ENCODE results near the gene STARD3NL.

The STARD3NL gene

DNA sequence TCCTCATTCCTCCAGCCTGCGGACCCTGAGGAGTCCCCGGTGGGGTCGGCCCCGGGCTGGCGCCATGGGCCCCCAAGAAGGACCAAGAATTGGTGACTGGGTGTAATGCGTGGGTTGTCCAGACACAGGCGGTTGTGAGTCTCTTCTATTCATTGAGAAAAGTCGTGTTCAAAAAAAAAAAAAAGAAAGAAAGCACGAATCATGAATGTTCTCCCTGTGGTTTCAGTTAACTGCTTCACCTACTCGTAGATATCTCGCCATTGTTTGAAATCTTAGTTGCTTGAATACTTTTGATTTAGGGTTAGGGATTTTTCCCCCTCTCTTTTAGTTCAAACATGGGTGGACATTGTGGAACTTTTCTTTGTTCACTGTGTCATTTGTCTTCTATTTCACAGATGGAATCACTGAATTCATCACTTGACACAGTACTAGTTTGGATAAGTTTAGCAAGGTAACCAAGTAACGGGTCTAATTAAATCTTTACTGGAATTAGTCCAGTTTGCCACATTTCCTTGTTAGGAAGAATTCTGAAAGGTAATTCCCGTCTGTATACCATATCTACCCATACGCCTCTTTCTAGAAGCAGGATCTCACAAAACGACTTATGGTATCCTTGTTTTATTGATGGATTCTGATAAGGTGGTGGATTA, 775 bp downstream of the STARD3NL start:
- H3K36me3 ChIP-seq (ENCODE audit: insufficient read depth, low read length), result no peaks in the 10 kb centered on the region
- H3K9me2 ChIP-seq (replicated peaks; ENCODE audit: low read depth, low read length), result no peaks in the 10 kb centered on the region
- no peaks in the 10 kb centered on the region for H3K9me3 ChIP-seq (ENCODE audit: insufficient read depth, low read depth, low read length)
- no peaks in the 10 kb centered on the region; the same call in 1 of the 2 replicates for H3F3A ChIP-seq (ENCODE audit: low read depth)
- peak overlapping the region; percentile 77 for H3K9ac ChIP-seq (ENCODE audit: low read depth, low read length, poor library complexity, severe bottlenecking)
- H3K27me3 ChIP-seq (ENCODE audit: insufficient read depth, low read length, poor library complexity, severe bottlenecking), result no peaks in the 10 kb centered on the region
- H2AFZ ChIP-seq (ENCODE audit: low read length), result peak overlapping the region; percentile 95
- peak overlapping the region; percentile 91 for H3K4me3 ChIP-seq (ENCODE audit: low read length, poor library complexity, severe bottlenecking)
- H3K79me2 ChIP-seq (ENCODE audit: insufficient read depth, low read length), result peaks cover 52% of the 10 kb centered on the region
- peaks cover 47% of the 10 kb centered on the region for H3K4me1 ChIP-seq (ENCODE audit: insufficient read depth, low read length, poor library complexity, severe bottlenecking)
- TF ChIP-seq, protein P1, sequence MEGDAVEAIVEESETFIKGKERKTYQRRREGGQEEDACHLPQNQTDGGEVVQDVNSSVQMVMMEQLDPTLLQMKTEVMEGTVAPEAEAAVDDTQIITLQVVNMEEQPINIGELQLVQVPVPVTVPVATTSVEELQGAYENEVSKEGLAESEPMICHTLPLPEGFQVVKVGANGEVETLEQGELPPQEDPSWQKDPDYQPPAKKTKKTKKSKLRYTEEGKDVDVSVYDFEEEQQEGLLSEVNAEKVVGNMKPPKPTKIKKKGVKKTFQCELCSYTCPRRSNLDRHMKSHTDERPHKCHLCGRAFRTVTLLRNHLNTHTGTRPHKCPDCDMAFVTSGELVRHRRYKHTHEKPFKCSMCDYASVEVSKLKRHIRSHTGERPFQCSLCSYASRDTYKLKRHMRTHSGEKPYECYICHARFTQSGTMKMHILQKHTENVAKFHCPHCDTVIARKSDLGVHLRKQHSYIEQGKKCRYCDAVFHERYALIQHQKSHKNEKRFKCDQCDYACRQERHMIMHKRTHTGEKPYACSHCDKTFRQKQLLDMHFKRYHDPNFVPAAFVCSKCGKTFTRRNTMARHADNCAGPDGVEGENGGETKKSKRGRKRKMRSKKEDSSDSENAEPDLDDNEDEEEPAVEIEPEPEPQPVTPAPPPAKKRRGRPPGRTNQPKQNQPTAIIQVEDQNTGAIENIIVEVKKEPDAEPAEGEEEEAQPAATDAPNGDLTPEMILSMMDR (conservative IDR thresholded peaks at IDR 0.05; ENCODE audit: low read length), result peak; percentile 41
- no peak for TF ChIP-seq EZH2phosphoT487 (IDR thresholded peaks at IDR 0.05; ENCODE audit: borderline replicate concordance)
- H4K20me1 ChIP-seq (ENCODE audit: insufficient read depth, low read length, poor library complexity, severe bottlenecking), result peaks cover 28% of the 10 kb centered on the region
- H3K4me2 ChIP-seq (ENCODE audit: low read depth, low read length, poor library complexity, severe bottlenecking), result peak overlapping the region; percentile 92

DNA sequence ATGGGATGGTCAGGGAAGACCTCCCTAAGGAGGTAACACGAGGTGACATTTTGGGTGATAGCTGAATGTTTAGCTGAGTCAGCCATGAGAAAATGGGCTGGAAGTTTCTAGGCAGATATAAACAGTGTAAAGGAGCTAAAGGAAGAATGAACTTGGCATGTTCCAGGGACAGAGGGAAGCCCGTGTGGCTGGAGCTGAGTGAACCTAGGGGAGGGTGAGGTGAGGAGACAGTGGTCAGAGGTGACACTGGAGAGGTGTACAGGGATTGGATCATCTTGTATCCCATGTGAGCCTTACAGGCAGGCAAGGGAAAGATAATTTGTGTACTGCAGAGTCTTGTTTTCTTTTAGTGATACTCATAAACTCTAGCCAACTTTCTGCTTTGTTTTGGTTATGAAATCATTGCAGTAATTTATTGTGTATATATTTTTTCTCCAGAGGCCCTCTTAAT, 1.8 kb downstream of the STARD3NL start:
- Histone ChIP-seq H3K36me3 (ENCODE audit: insufficient read depth, low read length) (no peaks in the 10 kb centered on the region), H3K4me3 (ENCODE audit: low read length, poor library complexity, severe bottlenecking) (peak overlapping the region; percentile 91), H2AFZ (ENCODE audit: low read length) (no peak overlapping the region)

DNA sequence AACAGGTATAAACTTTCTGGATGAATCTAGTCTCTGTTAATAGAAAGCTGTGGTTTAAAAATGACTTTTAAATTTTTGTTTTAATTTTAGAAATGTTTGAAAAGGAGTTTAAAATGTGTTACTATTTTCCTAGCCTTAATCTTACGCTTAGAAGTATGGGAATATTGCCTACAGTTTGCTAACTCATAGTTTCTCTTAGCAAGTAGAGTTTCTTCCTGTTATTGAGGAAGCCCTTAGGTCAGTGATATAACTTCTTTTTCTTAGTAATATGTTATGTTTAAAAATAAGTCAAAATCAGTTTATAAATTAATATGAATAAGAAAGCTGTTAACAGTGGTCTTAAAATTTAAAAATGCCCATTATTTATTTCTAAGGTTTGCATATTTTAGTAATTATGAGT, 3.1 kb downstream of the STARD3NL start:
- Histone ChIP-seq H3K4me2 (ENCODE audit: low read depth, low read length, poor library complexity, severe bottlenecking) (peak overlapping the region; percentile 92), H3F3A (ENCODE audit: low read depth) (no peaks in the 10 kb centered on the region; the same call in 1 of the 2 replicates), H3K9me3 (ENCODE audit: insufficient read depth, low read depth, low read length) (no peaks in the 10 kb centered on the region), H3K36me3 (ENCODE audit: insufficient read depth, low read length) (no peaks in the 10 kb centered on the region), H3K9me2 (replicated peaks; ENCODE audit: low read depth, low read length) (no peaks in the 10 kb centered on the region), H3K27me3 (ENCODE audit: insufficient read depth, low read length, poor library complexity, severe bottlenecking) (no peaks in the 10 kb centered on the region), H3K79me2 (ENCODE audit: insufficient read depth, low read length) (peaks cover 72% of the 10 kb centered on the region), H3K4me1 (ENCODE audit: insufficient read depth, low read length, poor library complexity, severe bottlenecking) (peaks cover 63% of the 10 kb centered on the region), H3K9ac (ENCODE audit: low read depth, low read length, poor library complexity, severe bottlenecking) (peak overlapping the region; percentile 77), H2AFZ (ENCODE audit: low read length) (no peak overlapping the region), H3K4me3 (ENCODE audit: low read length, poor library complexity, severe bottlenecking) (peak overlapping the region; percentile 91), H4K20me1 (ENCODE audit: insufficient read depth, low read length, poor library complexity, severe bottlenecking) (peaks cover 32% of the 10 kb centered on the region)
- no peak for TF ChIP-seq EZH2phosphoT487 (IDR thresholded peaks at IDR 0.05; ENCODE audit: borderline replicate concordance)
- TF ChIP-seq, protein P1 (conservative IDR thresholded peaks at IDR 0.05; ENCODE audit: low read length), result no peak

More for the DNA sequence above, 1.8 kb downstream of the STARD3NL start:
- peak overlapping the region; percentile 77 for H3K9ac ChIP-seq (ENCODE audit: low read depth, low read length, poor library complexity, severe bottlenecking)
- H3K9me2 ChIP-seq (replicated peaks; ENCODE audit: low read depth, low read length), result no peaks in the 10 kb centered on the region
- peaks cover 32% of the 10 kb centered on the region for H4K20me1 ChIP-seq (ENCODE audit: insufficient read depth, low read length, poor library complexity, severe bottlenecking)
- peaks cover 59% of the 10 kb centered on the region for H3K79me2 ChIP-seq (ENCODE audit: insufficient read depth, low read length)
- H3K4me2 ChIP-seq (ENCODE audit: low read depth, low read length, poor library complexity, severe bottlenecking), result peak overlapping the region; percentile 92
- H3F3A ChIP-seq (ENCODE audit: low read depth), result no peaks in the 10 kb centered on the region; the same call in 1 of the 2 replicates
- H3K27me3 ChIP-seq (ENCODE audit: insufficient read depth, low read length, poor library complexity, severe bottlenecking), result no peaks in the 10 kb centered on the region
- TF ChIP-seq, protein P1 (conservative IDR thresholded peaks at IDR 0.05; ENCODE audit: low read length), result no peak
- TF ChIP-seq EZH2phosphoT487 (IDR thresholded peaks at IDR 0.05; ENCODE audit: borderline replicate concordance), result no peak
- H3K9me3 ChIP-seq (ENCODE audit: insufficient read depth, low read depth, low read length), result no peaks in the 10 kb centered on the region
- H3K4me1 ChIP-seq (ENCODE audit: insufficient read depth, low read length, poor library complexity, severe bottlenecking), result peaks cover 50% of the 10 kb centered on the region
